Sigmoid colon (tissue), 7 donors: ENCODE results near the gene GRK1. TPM values are rescaled to one million over a fixed set of nuclear protein-coding genes. Genes with fewer than 3 reads are reported as not detected.

Experiments
- DNase-seq: peaks from one replicate; pipeline ENCODE4 v3.0.0-alpha.2; 2019
- H3K27ac ChIP-seq, 4 donors: fragments of 200-600 bp; sonication (generic); one replicate each; pipeline ENCODE4 v1.5.1; 2016 to 2019; ENCODE audit warnings: mild to moderate bottlenecking in 1 of 4
- H3K27me3 ChIP-seq, 3 donors: fragments of 200-600 bp; sonication (generic); one replicate each; pipeline ENCODE4 v1.5.1; 2019; ENCODE audit warnings: mild to moderate bottlenecking in 1 of 3
- H3K36me3 ChIP-seq, 4 donors: fragments of 200-600 bp; sonication (generic); one replicate each; pipeline ENCODE4 v1.5.1; 2016 to 2019
- H3K4me1 ChIP-seq, 4 donors: fragments of 200-600 bp; sonication (generic); one replicate each; pipeline ENCODE4 v1.5.1; 2017 to 2019
- H3K4me3 ChIP-seq, 4 donors: fragments of 200-600 bp; sonication (generic); one replicate each; pipeline ENCODE4 v1.5.1; 2017 to 2019; ENCODE audit warnings: mild to moderate bottlenecking in 2 of 4, moderate library complexity in 1 of 4
- H3K9me3 ChIP-seq, 4 donors: fragments of 200-600 bp in 3 of 4; sonication (generic) in 3 of 4; one replicate each; pipeline versions ENCODE4 v1.5.1 to v1.6.1; 2013 to 2019
- EP300 ChIP-seq, 4 donors: sonication (generic); formaldehyde crosslinking; IDR thresholded peaks; one replicate each; pipeline ENCODE4 v1.6.1; 2017; ENCODE audit warnings: antibody characterized with exemption in 4 of 4
- POLR2A ChIP-seq, 2 donors: fragments of 450-650 bp; IDR thresholded peaks; one replicate each; pipeline ENCODE4 v1.6.1; 2016; ENCODE audit warnings: antibody characterized with exemption in 2 of 2, mild to moderate bottlenecking in 2 of 2, moderate library complexity in 2 of 2
- POLR2AphosphoS5 ChIP-seq, 4 donors: sonication (generic); formaldehyde crosslinking; IDR thresholded peaks; one replicate each; pipeline ENCODE4 v1.6.1; 2017; ENCODE audit warnings: antibody characterized with exemption in 4 of 4
- WGBS, 2 donors: extraction: QIAGEN DNeasy Blood & Tissue Kit; methylation state at CpG; one replicate each; pipeline ENCODE4 v1.1.7; 2013; 5-methylcytosine and 5-hydroxymethylcytosine counted together
- intact Hi-C: fragments of 100-400 bp; cut with DNase I; formaldehyde crosslinking; loops from one replicate; pipeline ENCODE4 v1.15.1; 2023
- polyA plus RNA-seq, 3 donors: library from polyadenylated mRNA; stranded (reverse); fragments of 200-250 nt; gene quantifications; one replicate each; pipeline ENCODE4 v1.2.3, GENCODE V29; 2013
- total RNA-seq, 4 donors: library from RNA; depleted of rRNA; stranded (reverse); fragments of >200 nt; gene quantifications; one replicate each; pipeline ENCODE4 v1.1.0, GENCODE V29; 2016
- TF ChIP-seq, protein P1 (sequence below), 4 experiments: fragments of 450-650 bp in 3 of 4; fragments of 200-600 bp in 1 of 4; IDR thresholded peaks; one replicate each; pipeline ENCODE4 v1.5.1; 2016 to 2019; ENCODE audit warnings: antibody characterized with exemption in 4 of 4, mild to moderate bottlenecking in 3 of 4, moderate library complexity in 2 of 4
- donor health status: healthy with polysubstance abuse.
- donor health status: Bipolar disorder and iron deficiency.
- donor health status: healthy.

GRK1 gene
- total and polyA plus RNA-seq, 7 donors = 0.10 to 0.28 TPM; not detected in 5

DNA sequence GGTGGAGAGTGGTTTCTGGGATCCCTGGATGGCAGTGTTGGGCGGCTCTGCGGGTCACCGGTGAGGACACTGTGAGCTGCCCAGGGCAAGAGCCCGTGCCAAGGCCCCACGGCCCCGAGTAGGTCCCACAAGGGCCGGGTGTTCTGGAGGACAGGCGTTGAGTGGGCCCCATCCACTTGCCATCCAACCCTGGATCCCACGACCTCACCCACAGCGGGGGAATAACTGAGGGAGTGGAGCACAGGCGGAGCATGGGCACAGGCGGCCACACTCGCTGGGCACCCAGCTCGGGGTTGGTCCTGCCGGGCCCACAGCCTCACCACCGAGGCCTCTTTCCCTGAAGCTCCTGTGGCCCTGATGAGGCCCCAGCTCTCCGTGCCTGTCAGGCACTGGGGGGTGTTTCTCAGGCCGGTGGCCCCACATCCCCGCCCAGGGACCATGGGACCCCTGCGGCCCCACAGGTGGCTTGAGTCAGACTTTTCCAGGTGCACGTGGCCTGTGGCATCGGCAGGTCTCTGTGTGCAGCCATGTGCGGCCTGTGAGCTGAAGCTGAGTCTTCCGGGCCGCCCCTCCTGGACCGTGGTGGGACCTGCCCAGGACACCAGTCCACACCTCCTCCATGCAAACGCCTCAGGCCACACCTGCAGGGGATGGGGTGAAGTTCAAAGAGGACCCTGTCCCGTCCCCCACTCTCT, 108.6 kb downstream of the GRK1 start:
- H3K36me3 ChIP-seq = no peaks in the 10 kb centered on the region
- H3K4me1 ChIP-seq = no peaks in the 10 kb centered on the region
- H3K9me3 ChIP-seq = no peaks in the 10 kb centered on the region
- no peak overlapping the region for H3K4me3 ChIP-seq
- intact Hi-C loops = no loop called here
- TF ChIP-seq, protein P1, sequence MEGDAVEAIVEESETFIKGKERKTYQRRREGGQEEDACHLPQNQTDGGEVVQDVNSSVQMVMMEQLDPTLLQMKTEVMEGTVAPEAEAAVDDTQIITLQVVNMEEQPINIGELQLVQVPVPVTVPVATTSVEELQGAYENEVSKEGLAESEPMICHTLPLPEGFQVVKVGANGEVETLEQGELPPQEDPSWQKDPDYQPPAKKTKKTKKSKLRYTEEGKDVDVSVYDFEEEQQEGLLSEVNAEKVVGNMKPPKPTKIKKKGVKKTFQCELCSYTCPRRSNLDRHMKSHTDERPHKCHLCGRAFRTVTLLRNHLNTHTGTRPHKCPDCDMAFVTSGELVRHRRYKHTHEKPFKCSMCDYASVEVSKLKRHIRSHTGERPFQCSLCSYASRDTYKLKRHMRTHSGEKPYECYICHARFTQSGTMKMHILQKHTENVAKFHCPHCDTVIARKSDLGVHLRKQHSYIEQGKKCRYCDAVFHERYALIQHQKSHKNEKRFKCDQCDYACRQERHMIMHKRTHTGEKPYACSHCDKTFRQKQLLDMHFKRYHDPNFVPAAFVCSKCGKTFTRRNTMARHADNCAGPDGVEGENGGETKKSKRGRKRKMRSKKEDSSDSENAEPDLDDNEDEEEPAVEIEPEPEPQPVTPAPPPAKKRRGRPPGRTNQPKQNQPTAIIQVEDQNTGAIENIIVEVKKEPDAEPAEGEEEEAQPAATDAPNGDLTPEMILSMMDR (IDR thresholded peaks at IDR 0.05) = no peak
- TF ChIP-seq POLR2A (IDR thresholded peaks at IDR 0.05) (no peak), POLR2AphosphoS5 (IDR thresholded peaks at IDR 0.05) (no peak), EP300 (IDR thresholded peaks at IDR 0.05) (no peak)
- H3K27me3 ChIP-seq = peaks cover 6 to 33% (median 23%) of the 10 kb centered on the region in 3 donors
- H3K27ac ChIP-seq = no peak overlapping the region
- 89 to 92% methylated on average over 28 of the region's 28 CpGs for WGBS, 2 donors
- DNase-seq = no peak

DNA sequence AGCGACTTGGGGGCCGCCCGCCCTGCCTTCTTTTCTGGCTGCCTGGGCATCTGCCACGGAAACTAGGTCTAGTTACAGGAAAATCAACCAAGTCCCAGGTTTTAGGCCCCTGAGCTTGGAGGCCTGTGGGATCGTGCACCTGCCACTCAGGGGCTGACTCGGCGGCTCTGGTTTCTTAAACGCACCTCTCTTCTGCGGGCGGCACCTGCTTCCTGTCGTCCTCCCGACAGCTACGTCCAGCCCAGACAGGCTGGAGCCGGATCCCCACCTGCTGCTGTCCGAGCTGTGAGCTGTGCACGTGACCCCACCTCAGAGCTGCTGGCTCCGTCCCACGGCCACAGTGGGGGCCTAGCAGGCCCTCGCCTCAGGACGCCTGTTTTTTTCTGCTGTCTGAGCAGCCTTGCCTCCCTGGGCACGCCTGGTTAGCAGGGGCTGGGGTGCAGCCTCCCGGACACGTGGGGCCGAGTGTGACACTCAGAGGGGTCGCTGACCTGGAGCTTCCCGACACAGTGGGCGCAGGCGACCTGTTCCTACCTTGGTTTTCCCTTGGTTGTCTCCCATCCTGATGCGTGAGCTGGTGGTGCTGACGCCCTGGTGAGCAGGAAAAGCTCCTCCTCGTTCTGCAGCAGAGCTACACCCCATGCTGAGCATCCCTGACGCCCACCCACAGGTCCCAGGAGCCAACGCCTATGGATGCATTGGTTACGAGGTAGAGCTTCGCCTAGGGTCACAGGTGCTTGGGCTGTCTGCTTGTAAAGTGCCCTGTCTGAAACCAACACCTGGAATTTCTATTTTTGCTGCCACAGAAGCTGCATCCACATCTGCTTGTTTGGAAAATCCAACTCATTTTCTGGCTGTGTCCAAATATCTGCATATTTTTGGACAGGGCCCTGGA, 109.5 kb downstream of the GRK1 start:
- Histone ChIP-seq H3K27me3 (peaks cover 6 to 33% (median 23%) of the 10 kb centered on the region in 3 donors), H3K4me1 (no peaks in the 10 kb centered on the region), H3K27ac (no peak overlapping the region), H3K36me3 (no peaks in the 10 kb centered on the region), H3K4me3 (no peak overlapping the region), H3K9me3 (no peaks in the 10 kb centered on the region)
- 67 to 77% methylated on average over 35 of the region's 35 CpGs for WGBS, 2 donors
- intact Hi-C loops = no loop called here
- TF ChIP-seq, protein P1 (IDR thresholded peaks at IDR 0.05) = no peak
- TF ChIP-seq POLR2AphosphoS5 (IDR thresholded peaks at IDR 0.05) = no peak
- no peak for TF ChIP-seq EP300 (IDR thresholded peaks at IDR 0.05)
- TF ChIP-seq POLR2A (IDR thresholded peaks at IDR 0.05) = no peak
- no peak for DNase-seq

DNA sequence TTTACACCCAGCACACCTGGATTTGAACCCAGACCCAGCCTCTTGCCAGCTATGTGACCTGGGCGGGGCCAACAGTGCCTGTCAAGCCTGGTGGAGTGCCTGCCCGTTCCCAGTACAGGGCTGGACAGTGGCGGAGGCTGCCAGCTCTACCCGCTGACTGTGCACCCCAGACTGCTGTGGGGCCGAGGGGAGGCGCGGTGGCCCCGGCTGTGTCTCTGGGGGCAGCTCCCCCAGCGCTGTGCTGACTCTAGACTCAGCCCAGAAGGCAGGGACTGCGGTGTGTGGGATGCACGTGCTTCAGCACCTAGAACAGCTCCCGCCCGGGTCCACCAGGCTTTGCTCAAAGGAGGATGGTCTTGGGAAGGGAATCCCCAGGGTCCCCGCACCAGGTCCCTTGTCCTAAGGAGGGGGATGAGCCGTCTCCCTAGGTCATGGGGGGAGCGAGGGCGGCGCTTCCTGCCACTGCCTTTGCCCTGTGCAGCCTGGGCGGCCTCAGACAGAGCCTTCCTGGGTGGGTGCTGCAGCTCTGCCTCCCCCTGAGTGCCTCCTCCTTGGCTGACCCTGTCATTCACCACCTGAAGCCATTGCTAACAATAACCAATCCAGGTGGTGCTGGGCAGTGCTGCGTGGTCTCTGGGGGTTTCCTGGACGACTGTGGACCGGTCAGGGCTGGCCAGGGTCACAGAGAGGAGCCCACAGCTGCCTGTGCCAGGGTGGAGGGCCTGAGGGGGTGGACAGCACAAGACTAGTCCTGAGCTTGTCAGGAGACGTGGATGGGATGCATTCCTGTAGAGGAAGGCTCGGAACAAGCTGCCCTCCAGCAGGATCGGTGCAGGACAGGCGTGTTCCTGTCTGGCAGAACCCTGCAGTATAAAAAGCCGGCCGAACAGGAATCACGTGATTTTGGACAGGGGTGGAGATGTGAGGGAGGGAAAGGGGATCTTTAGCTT, 110.6 kb downstream of the GRK1 start:
- Histone ChIP-seq H3K4me1 (no peaks in the 10 kb centered on the region), H3K9me3 (no peaks in the 10 kb centered on the region), H3K36me3 (no peaks in the 10 kb centered on the region), H3K27me3 (peaks cover 6 to 33% (median 23%) of the 10 kb centered on the region in 3 donors), H3K4me3 (no peak overlapping the region), H3K27ac (no peak overlapping the region)
- DNase-seq = no peak
- intact Hi-C loops = no loop called here
- 38 to 41% methylated on average over 29 of the region's 29 CpGs for WGBS, 2 donors
- TF ChIP-seq POLR2AphosphoS5 (IDR thresholded peaks at IDR 0.05) = no peak

DNA sequence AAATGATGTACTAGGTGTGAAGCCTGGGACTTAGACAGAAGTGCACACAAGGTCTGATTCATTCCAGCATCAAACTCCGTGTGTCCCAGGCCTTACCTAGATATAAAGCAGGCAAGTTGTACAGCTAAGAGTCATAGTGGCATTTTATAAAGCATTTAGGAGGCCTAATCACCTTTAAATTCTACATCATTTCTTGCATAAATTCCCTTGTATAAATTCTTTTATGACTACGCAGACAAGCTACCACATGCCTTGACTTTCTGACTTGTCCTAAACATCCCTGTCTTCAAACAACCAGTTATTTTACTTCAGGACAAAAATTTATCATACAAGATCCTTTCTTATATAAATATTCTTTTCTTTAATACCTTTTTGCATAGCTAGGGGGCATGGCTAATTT, 114.6 kb downstream of the GRK1 start:
- Histone ChIP-seq H3K27me3 (peaks cover 2 to 17% (median 13%) of the 10 kb centered on the region in 3 donors), H3K9me3 (no peaks in the 10 kb centered on the region), H3K4me1 (no peaks in the 10 kb centered on the region), H3K4me3 (no peak overlapping the region), H3K27ac (no peak overlapping the region), H3K36me3 (no peaks in the 10 kb centered on the region)
- TF ChIP-seq POLR2A (IDR thresholded peaks at IDR 0.05) = no peak
- TF ChIP-seq POLR2AphosphoS5 (IDR thresholded peaks at IDR 0.05) = no peak
- TF ChIP-seq, protein P1 (IDR thresholded peaks at IDR 0.05) = no peak
- no peak for TF ChIP-seq EP300 (IDR thresholded peaks at IDR 0.05)
- intact Hi-C loops = no loop called here
- WGBS, 2 donors = 84 to 85% methylated on average over 2 of the region's 2 CpGs
- DNase-seq = no peak
